ENCODE results near the gene PRRC1.

PRRC1 gene

GRCh38 chr5:127517480-127518318 lies at the start of gene PRRC1:
PRRC1 (plus strand) TSS chr5:127517640; CDS start chr5:127523480, 5,840 bp downstream.
- peak within 1 kb of the TSS; percentile 82 for H3K27ac ChIP-seq
- no peaks in the 10 kb centered on the region for H3K27me3 ChIP-seq (ENCODE audit: insufficient read depth, low read depth, severe bottlenecking)
- no peak for TF ChIP-seq CTCF (IDR thresholded peaks at IDR 0.05; ENCODE audit: low read depth, low read length)
- H3K36me3 ChIP-seq = peaks cover 23% of the 10 kb centered on the region
- H3K9me3 ChIP-seq (ENCODE audit: severe bottlenecking) = peaks cover 2% of the 10 kb centered on the region
- DNase-seq = peak; percentile 84
- H3K4me3 ChIP-seq (ENCODE audit: low read depth, low read length) = peak within 1 kb of the TSS; percentile 75

- DNase-seq = no peak
- H3K27ac ChIP-seq = no peak overlapping the region
- H3K9me3 ChIP-seq (ENCODE audit: severe bottlenecking) = no peaks in the 10 kb centered on the region
- TF ChIP-seq CTCF (IDR thresholded peaks at IDR 0.05; ENCODE audit: low read depth, low read length) = no peak
- no peak overlapping the region for H3K4me3 ChIP-seq (ENCODE audit: low read depth, low read length)
- no peaks in the 10 kb centered on the region for H3K27me3 ChIP-seq (ENCODE audit: insufficient read depth, low read depth, severe bottlenecking)
- no peaks in the 10 kb centered on the region for H3K36me3 ChIP-seq
Measured at GRCh38 chr5:127471211-127471610, 46.2 kb upstream of the PRRC1 start.

GRCh38 chr5:127472700-127473099 lies 44.7 kb upstream of the PRRC1 start:
- no peak overlapping the region for H3K27ac ChIP-seq
- no peak for DNase-seq
- no peaks in the 10 kb centered on the region for H3K9me3 ChIP-seq (ENCODE audit: severe bottlenecking)
- H3K4me3 ChIP-seq (ENCODE audit: low read depth, low read length) = no peak overlapping the region
- no peaks in the 10 kb centered on the region for H3K36me3 ChIP-seq
- no peaks in the 10 kb centered on the region for H3K27me3 ChIP-seq (ENCODE audit: insufficient read depth, low read depth, severe bottlenecking)
- TF ChIP-seq CTCF (IDR thresholded peaks at IDR 0.05; ENCODE audit: low read depth, low read length) = no peak

GRCh38 chr5:127486471-127486870 lies 31.0 kb upstream of the PRRC1 start:
- H3K27me3 ChIP-seq (ENCODE audit: insufficient read depth, low read depth, severe bottlenecking) = no peaks in the 10 kb centered on the region
- DNase-seq = no peak
- no peak overlapping the region for H3K27ac ChIP-seq
- H3K9me3 ChIP-seq (ENCODE audit: severe bottlenecking) = peaks cover 5% of the 10 kb centered on the region
- H3K4me3 ChIP-seq (ENCODE audit: low read depth, low read length) = no peak overlapping the region
- H3K36me3 ChIP-seq = no peaks in the 10 kb centered on the region
- TF ChIP-seq CTCF (IDR thresholded peaks at IDR 0.05; ENCODE audit: low read depth, low read length) = no peak

- no peak for DNase-seq
- H3K4me3 ChIP-seq (ENCODE audit: low read depth, low read length) = no peak overlapping the region
- H3K9me3 ChIP-seq (ENCODE audit: severe bottlenecking) = peaks cover 5% of the 10 kb centered on the region
- no peak overlapping the region for H3K27ac ChIP-seq
- TF ChIP-seq CTCF (IDR thresholded peaks at IDR 0.05; ENCODE audit: low read depth, low read length) = peak; percentile 43; the same call in 1 of the 2 replicates
- H3K27me3 ChIP-seq (ENCODE audit: insufficient read depth, low read depth, severe bottlenecking) = no peaks in the 10 kb centered on the region
- no peaks in the 10 kb centered on the region for H3K36me3 ChIP-seq
Measured at GRCh38 chr5:127492854-127493738, 24.3 kb upstream of the PRRC1 start.

Measured in WERI-Rb-1 (cell line).